Jurkat, Clone E6-1 (cell line): ENCODE results near the gene GPRC5D.

ENCODE experiments used
- DNase-seq: peaks from one replicate; pipeline ENCODE4 v3.0.0-alpha.2; 2011; ENCODE audit warnings: low read depth, low spot score
- H3K4me3 ChIP-seq: 2 replicates; pipeline ENCODE4 v1.5.1; 2011; ENCODE audit warnings: mild to moderate bottlenecking, low read length, control low read depth, moderate library complexity

GPRC5D gene

DNA sequence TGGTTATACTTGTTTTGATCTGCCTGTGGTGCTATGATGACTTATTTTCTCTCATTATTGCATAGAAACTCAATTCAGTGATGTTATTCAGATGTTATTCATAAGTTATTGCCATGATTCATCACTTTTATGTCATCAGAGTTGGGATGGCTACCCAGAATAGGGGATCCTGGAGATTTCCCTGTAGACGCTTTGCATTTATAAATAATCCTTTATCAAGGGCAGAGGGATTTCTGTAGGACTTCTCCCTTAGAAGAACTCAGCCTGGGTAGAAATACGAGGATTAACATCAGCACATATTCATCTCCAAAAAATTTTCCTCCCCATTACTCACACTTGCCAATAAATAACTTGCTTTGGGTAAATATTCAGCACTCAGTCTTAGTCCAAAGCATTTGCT, 55.7 kb downstream of the GPRC5D start:
- no peak for DNase-seq
- H3K4me3 ChIP-seq, result no peak overlapping the region

DNA sequence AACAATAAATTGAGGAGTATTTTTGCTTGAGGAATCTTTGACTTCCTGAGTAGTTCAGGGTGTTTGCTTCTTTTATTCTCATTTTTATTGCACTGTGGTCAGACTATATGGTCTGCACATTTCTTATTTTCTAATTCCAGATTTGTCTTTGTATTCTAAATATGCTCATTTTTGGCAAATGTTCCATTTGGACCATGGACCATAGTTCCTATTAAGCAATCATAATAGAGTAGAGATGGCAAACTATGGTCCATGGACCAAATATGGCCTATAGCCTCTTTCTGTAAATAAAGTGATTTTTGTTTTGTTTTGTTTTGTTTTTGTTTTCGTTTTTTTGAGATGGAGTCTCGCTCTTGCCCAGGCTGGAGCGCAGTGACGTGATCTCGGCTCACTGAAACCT, 58.5 kb downstream of the GPRC5D start:
- DNase-seq, result no peak
- no peak overlapping the region for H3K4me3 ChIP-seq

DNA sequence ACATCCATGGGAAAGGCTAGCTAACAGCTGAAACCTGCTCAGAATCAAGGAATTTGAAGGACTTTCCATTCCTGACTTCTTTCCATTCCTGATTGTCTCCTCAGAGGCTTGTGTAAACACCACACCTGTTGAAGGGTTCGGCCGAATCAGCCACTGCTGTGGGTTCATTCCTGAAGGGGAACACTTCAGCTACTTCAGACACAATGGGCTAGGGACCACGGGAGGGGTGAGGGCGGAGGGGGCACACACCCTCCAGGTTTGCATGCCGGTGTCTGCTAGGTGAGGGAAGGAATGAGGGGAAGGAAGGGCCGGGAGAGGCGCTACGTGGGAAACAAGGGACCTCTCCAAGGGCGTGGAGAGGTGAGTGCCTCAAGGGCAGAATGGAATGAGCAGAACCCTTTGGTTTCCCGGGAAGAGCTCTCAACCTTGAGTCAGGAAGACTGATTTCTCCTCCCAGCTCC, 59.3 kb downstream of the GPRC5D start:
- DNase-seq, result no peak
- H3K4me3 ChIP-seq, result no peak overlapping the region

DNA sequence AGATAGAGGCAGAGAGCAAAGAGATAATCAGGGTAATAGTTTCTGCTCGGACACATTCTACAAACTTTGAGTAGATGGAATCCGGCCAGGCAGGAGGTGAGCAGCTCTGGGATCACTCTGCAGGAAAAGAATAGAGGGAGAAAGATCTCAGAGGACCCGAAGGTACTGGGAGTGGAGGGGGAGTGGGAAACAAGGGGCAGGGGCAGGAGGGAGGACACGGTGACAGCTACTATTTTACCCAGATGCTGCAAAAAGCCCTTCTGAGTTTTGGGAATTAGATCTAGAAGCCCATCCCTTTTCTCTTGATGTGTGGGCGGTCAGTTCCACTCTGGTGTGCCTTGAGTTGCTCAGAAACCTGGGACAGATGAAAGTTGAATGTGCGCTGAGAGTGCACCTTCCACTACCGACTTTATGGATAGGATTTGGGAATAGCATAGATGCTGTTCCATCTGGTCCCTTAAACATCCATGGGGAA, 60.1 kb downstream of the GPRC5D start:
- no peak for DNase-seq
- no peak overlapping the region for H3K4me3 ChIP-seq

DNA sequence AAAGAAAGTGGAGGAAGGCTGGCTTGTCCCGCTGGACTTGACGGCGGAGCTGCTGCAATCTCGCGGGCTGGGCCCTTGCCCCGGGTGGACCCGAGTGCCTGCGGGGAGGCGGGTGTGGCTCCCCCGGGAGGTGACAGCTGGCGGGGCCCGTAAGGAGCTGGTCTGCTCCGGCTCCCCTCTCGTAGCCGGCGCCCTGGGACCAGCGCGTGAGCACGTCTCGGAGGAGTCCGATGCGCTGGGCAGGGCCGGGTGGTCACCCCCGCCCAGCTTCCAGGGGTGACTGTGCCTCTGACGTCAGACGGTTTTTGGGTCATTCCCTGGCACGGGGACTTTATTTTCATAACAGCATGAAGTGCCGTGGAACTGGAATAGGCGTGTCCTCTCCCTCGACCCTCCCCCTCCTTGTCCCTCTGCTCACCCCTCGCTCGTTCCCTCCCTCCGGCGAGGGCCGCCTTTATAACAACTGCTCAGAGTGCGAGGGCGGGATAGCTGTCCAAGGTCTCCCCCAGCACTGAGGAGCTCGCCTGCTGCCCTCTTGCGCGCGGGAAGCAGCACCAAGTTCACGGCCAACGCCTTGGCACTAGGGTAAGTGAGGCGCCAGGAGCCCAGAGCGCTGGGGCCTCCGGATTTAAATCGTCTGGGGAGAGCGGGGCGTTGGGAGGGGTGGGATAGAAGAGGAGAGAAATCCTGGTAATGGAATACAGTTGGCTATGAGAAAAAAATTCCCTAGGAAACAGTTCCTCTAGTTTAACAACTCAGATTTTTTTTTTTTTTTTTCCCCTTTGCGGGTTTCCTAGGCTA, 60.7 kb downstream of the GPRC5D start, which contains the start of gene GPRC5A:
TSS of gene GPRC5A (plus strand) at position 483 of the 801 bp plus-strand sequence. CDS start 16,688 bp downstream, outside the sequence.
- DNase-seq, result no peak
- H3K4me3 ChIP-seq, result no peak within 1 kb of the TSS
